Pancreas (tissue), 10 donors: ENCODE results near the gene MLPH. TPM values are rescaled to one million over a fixed set of nuclear protein-coding genes. Genes with fewer than 3 reads are reported as not detected.

Experiments used
- ATAC-seq, 4 donors: fragments of 200-7000 bp; cut with Tn5 transposase; one replicate each; pipeline versions ENCODE4 v1.8.0 to v1.9.1; 2020; ENCODE audit warnings: mild to moderate bottlenecking in 4 of 4, moderate library complexity in 4 of 4
- DNase-seq, 6 donors: peaks; one replicate each; pipeline ENCODE4 v3.0.0-alpha.2; 2020
- FAIRE-seq: peaks from 2 replicates; lab custom pipeline; 2012; peaks lifted over from hg19 to GRCh38; lab: Jason Lieb, UNC
- H3K27ac ChIP-seq, 4 donors: fragments of 200-600 bp; sonication (generic); 1 replicate in 3 of 4; 2 replicates in 1 of 4; pipeline versions ENCODE4 v1.5.0 to v1.8.0; 2020
- H3K27me3 ChIP-seq, 4 donors: fragments of 200-600 bp; one replicate each; pipeline ENCODE4 v1.8.0; 2021
- H3K36me3 ChIP-seq, 3 donors: fragments of 200-600 bp; sonication (generic) in 1 of 3; one replicate each; pipeline versions ENCODE4 v1.5.0 to v1.8.0; 2020 to 2021
- H3K4me1 ChIP-seq, 3 donors: fragments of 200-600 bp; one replicate each; pipeline ENCODE4 v1.8.0; 2021
- H3K4me3 ChIP-seq, 4 donors: fragments of 200-600 bp; sonication (generic) in 2 of 4; one replicate each; pipeline versions ENCODE4 v1.5.0 to v1.8.0; 2020 to 2021
- H3K9me3 ChIP-seq, 4 donors: fragments of 200-600 bp; one replicate each; pipeline ENCODE4 v1.8.0; 2021
- WGBS, 2 donors: extraction: QIAGEN DNeasy Blood & Tissue Kit; methylation state at CpG; one replicate each; pipeline ENCODE4 v1.1.7; 2013; 5-methylcytosine and 5-hydroxymethylcytosine counted together
- intact Hi-C, 3 donors: fragments of 100-400 bp; cut with DNase I; formaldehyde crosslinking; loops; one replicate each; pipeline versions ENCODE4 v1.11.1 to v1.14.2; 2022
- polyA plus RNA-seq, 2 donors: library from polyadenylated mRNA; stranded (reverse); fragments of 200-250 nt; gene quantifications; one replicate each; pipeline ENCODE4 v1.2.3, GENCODE V29; 2013
- total RNA-seq, 6 donors: library from RNA; stranded (reverse); fragmentation: NEBNext Ultra II Directional in 4 of 6; extraction: Animal tissue kit (Norgen Biotek cat#: 25700) in 4 of 6; gene quantifications; one replicate each; pipeline versions ENCODE4 v1.2.1 to v1.2.4, GENCODE V29; 2021 to 2023
- TF ChIP-seq, protein P1 (sequence below), 4 donors: fragments of 200-600 bp; sonication (generic) in 3 of 4; IDR thresholded peaks; one replicate each; pipeline versions ENCODE4 v1.5.0 to v1.8.0; 2021; ENCODE audit warnings: antibody characterized with exemption in 4 of 4
- donor health status: healthy with polysubstance abuse.
- donor health status: DM: no; HTN: no; CAD: no; lungs with moderate emphysema.
- donor health status: DM: no; HTN: no; CAD: no.
- donor health status: control.
- donor health status: control.
- donor health status: Bipolar disorder and iron deficiency.
- donor health status: DM: yes; HTN: yes; CAD: no.
- donor health status: DM: no; HTN: no; CAD: no.
- donor health status: DM: no; HTN: no; CAD: no.
- donor health status: DM: yes; HTN: yes; CAD: no.

The MLPH gene
- total and polyA plus RNA-seq, 8 donors = 6.2 to 45.2 (median 19.3) TPM

DNA sequence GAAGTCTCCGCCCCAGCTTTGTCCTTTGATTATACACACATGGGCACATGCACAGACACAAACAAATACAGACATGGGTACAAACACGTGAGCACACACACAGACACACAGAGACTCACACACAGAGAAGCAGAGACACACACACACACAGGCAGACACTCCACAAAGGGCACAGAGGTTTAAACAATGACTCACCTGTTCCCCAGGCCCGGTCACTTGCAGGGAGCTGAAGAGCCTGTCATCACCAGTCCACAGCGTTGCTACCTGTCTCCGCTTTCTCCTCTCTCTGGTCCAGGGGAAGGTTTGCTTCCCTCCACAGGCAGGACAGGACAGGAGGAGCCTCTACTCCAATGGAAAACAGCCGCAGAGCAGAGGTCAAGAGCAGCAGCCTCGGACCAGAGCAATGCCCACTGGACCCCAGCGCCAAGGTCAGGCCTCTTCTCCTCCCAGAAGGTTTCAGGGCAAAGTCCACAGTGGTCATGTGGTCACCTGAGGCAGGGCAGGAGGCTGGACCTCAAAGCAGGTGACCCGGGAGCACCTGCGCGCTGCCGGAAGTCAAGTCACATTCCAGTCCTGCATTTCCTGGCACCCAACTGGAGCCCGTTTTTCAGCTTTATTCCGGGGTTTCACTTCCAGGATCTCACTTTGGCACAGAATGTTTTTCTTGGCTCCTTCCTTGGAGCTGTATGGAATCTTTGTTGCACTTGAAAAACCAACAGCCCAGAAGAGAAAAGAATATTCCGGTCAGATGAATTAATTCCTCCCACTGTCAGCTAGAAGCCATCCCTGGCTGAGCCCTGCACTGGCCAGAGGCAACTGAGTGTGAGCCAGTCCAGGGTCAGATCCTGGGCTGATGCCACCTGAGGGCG lies 103.5 kb downstream of the MLPH start, which contains the start of gene RAB17:
Gene RAB17 (minus strand): TSS at position 463 of the 869 bp plus-strand sequence. CDS start 4,580 bp downstream, outside the sequence.
- Histone ChIP-seq H3K27ac (peak within 1 kb of the TSS; percentile 69 to 94 (median 82)), H3K9me3 (no peaks in the 10 kb centered on the region), H3K4me1 (peaks cover 18 to 31% (median 23%) of the 10 kb centered on the region in 3 donors), H3K4me3 (peak within 1 kb of the TSS; percentile 11 to 44 (median 32)), H3K27me3 (no peaks in the 10 kb centered on the region), H3K36me3 (no peaks in the 10 kb centered on the region)
- DNase-seq = peak; percentile 76 to 92 (median 90)
- intact Hi-C loops = no loop called here
- TF ChIP-seq, protein P1, sequence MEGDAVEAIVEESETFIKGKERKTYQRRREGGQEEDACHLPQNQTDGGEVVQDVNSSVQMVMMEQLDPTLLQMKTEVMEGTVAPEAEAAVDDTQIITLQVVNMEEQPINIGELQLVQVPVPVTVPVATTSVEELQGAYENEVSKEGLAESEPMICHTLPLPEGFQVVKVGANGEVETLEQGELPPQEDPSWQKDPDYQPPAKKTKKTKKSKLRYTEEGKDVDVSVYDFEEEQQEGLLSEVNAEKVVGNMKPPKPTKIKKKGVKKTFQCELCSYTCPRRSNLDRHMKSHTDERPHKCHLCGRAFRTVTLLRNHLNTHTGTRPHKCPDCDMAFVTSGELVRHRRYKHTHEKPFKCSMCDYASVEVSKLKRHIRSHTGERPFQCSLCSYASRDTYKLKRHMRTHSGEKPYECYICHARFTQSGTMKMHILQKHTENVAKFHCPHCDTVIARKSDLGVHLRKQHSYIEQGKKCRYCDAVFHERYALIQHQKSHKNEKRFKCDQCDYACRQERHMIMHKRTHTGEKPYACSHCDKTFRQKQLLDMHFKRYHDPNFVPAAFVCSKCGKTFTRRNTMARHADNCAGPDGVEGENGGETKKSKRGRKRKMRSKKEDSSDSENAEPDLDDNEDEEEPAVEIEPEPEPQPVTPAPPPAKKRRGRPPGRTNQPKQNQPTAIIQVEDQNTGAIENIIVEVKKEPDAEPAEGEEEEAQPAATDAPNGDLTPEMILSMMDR (IDR thresholded peaks at IDR 0.05) = no peak
- peak; percentile 85 to 94 (median 90) for ATAC-seq
- WGBS, 2 donors = 12 to 18% methylated on average over 16 of the region's 16 CpGs
- FAIRE-seq = no peak

DNA sequence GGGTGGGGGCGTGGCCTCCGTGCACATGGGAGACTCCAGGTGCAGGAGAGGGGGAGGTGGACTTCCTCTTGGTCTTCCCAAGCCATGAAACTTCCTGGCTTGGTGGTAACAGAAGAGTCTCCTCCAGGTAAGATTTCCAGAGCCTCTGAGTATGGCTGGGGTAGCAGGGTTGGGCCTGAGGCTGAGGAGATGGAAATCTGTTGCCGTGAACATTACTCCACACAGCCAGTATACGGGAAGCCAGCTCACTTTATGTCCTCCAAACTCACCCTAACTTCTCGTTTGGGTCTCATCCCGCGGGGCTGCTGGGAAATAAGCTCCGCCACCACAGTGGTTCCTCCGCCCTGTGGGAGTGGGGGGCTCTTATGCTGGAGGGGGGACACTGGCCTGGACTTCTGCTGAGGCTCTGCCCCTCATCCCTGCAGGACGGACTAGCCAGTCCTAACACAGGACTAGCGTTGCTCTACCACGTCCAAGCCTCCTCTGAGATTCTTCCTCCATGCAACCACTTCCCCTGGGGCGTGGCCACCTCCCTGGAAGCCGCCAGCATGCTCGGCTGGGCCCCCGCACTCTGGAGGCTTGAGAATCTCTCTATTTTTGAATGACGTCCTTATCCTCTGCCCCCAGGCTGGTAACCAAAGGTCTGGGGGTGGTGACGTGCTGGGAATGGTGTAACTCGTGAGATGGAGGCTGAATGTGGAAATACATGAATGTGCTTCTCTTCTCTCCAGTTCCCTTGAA lies 104.3 kb downstream of the MLPH start:
- intact Hi-C loops = no loop called here
- no peaks in the 10 kb centered on the region for H3K36me3 ChIP-seq
- H3K9me3 ChIP-seq = no peaks in the 10 kb centered on the region
- FAIRE-seq (no peak), ATAC-seq (peak in 3 of 4 donors; percentile 2 to 15 (median 6)), DNase-seq (peak in 5 of 6 donors; percentile 47 to 89 (median 86))
- TF ChIP-seq, protein P1 (IDR thresholded peaks at IDR 0.05) = no peak
- WGBS, 2 donors = 14 to 18% methylated on average over 19 of the region's 19 CpGs
- H3K27me3 ChIP-seq = no peaks in the 10 kb centered on the region
- peaks cover 18 to 31% (median 23%) of the 10 kb centered on the region in 3 donors for H3K4me1 ChIP-seq
- H3K27ac ChIP-seq = peak overlapping the region; percentile 69 to 94 (median 82)
- peak overlapping the region in 3 of 4 donors; percentile 27 to 44 (median 37) for H3K4me3 ChIP-seq

DNA sequence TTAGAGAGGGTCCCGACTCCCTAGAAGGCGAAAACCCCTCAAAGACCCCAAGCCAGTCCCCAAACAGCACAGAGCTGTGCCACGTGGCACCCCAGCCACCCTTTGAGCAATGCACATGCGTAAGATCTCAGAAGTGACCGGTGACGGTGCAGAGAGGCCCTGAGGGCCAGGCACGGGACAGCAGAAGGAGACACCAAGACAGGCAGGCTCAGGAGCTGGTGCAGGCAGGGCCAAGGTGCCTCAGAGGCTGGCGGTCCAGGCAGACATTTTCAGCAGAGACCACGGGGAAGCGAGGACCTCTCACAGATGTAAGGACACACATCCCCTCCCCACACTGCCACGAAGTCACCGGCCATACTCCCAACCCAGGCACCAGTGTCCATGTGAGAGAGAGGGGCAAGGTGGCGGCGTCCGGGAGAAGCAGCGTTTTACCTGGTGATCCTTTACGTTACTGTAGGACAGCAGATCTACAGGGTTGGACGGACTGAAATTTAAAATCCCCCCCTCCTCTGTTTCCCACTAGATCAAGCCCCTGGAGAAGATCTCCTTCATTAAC lies 105.5 kb downstream of the MLPH start:
- WGBS, 2 donors = 93 to 96% methylated on average over 18 of the region's 18 CpGs
- peaks cover 18 to 28% (median 23%) of the 10 kb centered on the region in 3 donors for H3K4me1 ChIP-seq
- ATAC-seq = no peak

DNA sequence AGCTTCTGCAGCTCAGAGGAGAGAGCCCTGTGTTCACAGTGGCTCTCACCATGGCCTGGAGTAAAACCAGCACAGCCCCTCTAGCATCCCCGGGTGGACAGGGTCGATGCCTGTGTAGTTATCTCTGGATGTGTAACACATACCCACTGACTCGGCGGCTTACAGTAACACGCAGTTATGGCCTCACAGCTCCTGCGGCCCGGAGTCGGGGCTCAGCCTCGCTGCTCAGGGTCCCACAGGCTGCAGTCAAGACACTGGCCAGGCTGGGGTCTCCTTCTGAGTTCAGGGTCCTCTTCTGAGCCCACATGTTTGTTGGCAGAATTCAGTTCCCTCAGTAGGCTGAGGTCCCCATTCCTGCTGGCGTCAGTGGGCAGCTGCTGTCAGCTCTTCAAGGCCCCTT lies 106.0 kb downstream of the MLPH start:
- DNase-seq (peak in 1 of 6 donors; percentile 10), ATAC-seq (no peak), FAIRE-seq (no peak)
- 93 to 95% methylated on average over 10 of the region's 10 CpGs for WGBS, 2 donors
- H3K4me3 ChIP-seq = no peak overlapping the region
- H3K36me3 ChIP-seq = no peaks in the 10 kb centered on the region
- intact Hi-C loops = no loop called here
- H3K4me1 ChIP-seq = peaks cover 18 to 27% (median 23%) of the 10 kb centered on the region in 3 donors
- H3K27ac ChIP-seq = no peak overlapping the region
- no peaks in the 10 kb centered on the region for H3K27me3 ChIP-seq
- no peaks in the 10 kb centered on the region for H3K9me3 ChIP-seq
- TF ChIP-seq, protein P1 (IDR thresholded peaks at IDR 0.05) = no peak

More for the DNA sequence above, 105.5 kb downstream of the MLPH start:
- FAIRE-seq (no peak), DNase-seq (peak in 1 of 6 donors; percentile 33)
- Histone ChIP-seq H3K4me3 (no peak overlapping the region), H3K27ac (peak overlapping the region in 2 of 4 donors; percentile 88 to 94), H3K36me3 (no peaks in the 10 kb centered on the region), H3K27me3 (no peaks in the 10 kb centered on the region), H3K9me3 (no peaks in the 10 kb centered on the region)
- TF ChIP-seq, protein P1 (IDR thresholded peaks at IDR 0.05) = no peak
- intact Hi-C loops = no loop called here
